K562 (cell line): Measurements from ENCODE around the gene ARHGAP12. TPM values are rescaled to one million over a fixed set of nuclear protein-coding genes. Genes with fewer than 3 reads are reported as not detected.
A peak's percentile ranks its signal among the peaks of the same experiment; 100 is the strongest.

ENCODE experiments used
- ATAC-seq: fragments of 200-7000 bp; cut with Tn5 transposase; 3 replicates; pipeline ENCODE4 v1.9.1; 2020; ENCODE audit warnings: moderate library complexity
- BruUV-seq: library from RNA; stranded (reverse); fragments of 400-500 nt; replicated peaks from 2 replicates; lab custom pipeline; 2021; lab: Mats Ljungman, UMichigan
- CTCF ChIA-PET: fragments of 300-600 bp; formaldehyde crosslinking; extraction: SDS; loops from one replicate; lab custom pipeline; 2021; ENCODE audit warnings: low intra/inter-chr PET ratio; lab: Yijun Ruan, JAX
- POLR2A ChIA-PET: fragments of 300-600, 350-650 bp; sonication (Branson Sonifier 250); formaldehyde crosslinking; extraction: SDS; loops from one replicate; lab custom pipeline; 2021; ENCODE audit warnings: antibody characterized with exemption, inconsistent platforms; lab: Yijun Ruan, JAX
- DNase-seq, 4 experiments: peaks; one replicate each; pipeline versions ENCODE4 v3.0.0 to v3.0.0-alpha.2; 2011 to 2018; ENCODE audit warnings: low spot score in 3 of 4, mixed read lengths in 3 of 4; ENCODE audit errors: extremely low read depth in 1 of 4
- FAIRE-seq: peaks from 2 replicates; lab custom pipeline; 2011; peaks lifted over from hg19 to GRCh38; lab: Jason Lieb, UNC
- H2AFZ ChIP-seq: 2 replicates; pipeline ENCODE4 v1.6.0; 2011; ENCODE audit warnings: low read depth, low read length, control low read depth, inconsistent platforms
- H3K27ac ChIP-seq: fragments of 200-600 bp; 3 replicates; pipeline ENCODE4 v1.8.0; 2011; ENCODE audit warnings: low read depth, mild to moderate bottlenecking, control low read depth, inconsistent platforms, low read length, moderate library complexity, mixed read lengths; ENCODE audit errors: extremely low read depth
- H3K27me3 ChIP-seq, 2 experiments: fragments of 300-600 bp in 1 of 2; 2 replicates in 1 of 2; 3 replicates in 1 of 2; pipeline versions ENCODE4 v1.6.0 to v1.8.0; 2011; ENCODE audit warnings: inconsistent platforms in 2 of 2, low read length in 2 of 2, mild to moderate bottlenecking in 1 of 2, mixed read lengths in 1 of 2, moderate library complexity in 1 of 2; ENCODE audit not compliant: control insufficient read depth in 2 of 2, insufficient read depth in 2 of 2
- H3K36me3 ChIP-seq: fragments of 300-600 bp; 3 replicates; pipeline ENCODE4 v1.8.0; 2011; ENCODE audit warnings: mild to moderate bottlenecking, low read length, inconsistent platforms; ENCODE audit not compliant: control insufficient read depth, insufficient read depth
- H3K4me1 ChIP-seq, 2 experiments: fragments of 200-600 bp in 1 of 2; replicated peaks in 1 of 2; 2 replicates in 1 of 2; 3 replicates in 1 of 2; pipeline versions ENCODE4 v1.5.1 to v1.8.0; 2011; ENCODE audit warnings: inconsistent platforms in 2 of 2, low read length in 2 of 2, mild to moderate bottlenecking in 1 of 2, mixed read lengths in 1 of 2, moderate library complexity in 1 of 2; ENCODE audit not compliant: control insufficient read depth in 2 of 2, insufficient read depth in 2 of 2
- H3K4me2 ChIP-seq: 2 replicates; pipeline ENCODE4 v1.6.1; 2011; ENCODE audit warnings: low read length, control low read depth, inconsistent platforms, mixed read lengths; ENCODE audit not compliant: insufficient read depth
- H3K4me3 ChIP-seq: fragments of 200-600 bp; sonication (generic), shearing (Covaris generic); 2 replicates; pipeline ENCODE4 v1.5.1; 2016; ENCODE audit warnings: control low read depth, inconsistent platforms
- H3K79me2 ChIP-seq: fragments of 200-600 bp; 3 replicates; pipeline ENCODE4 v1.8.0; 2011; ENCODE audit warnings: low read length, inconsistent platforms; ENCODE audit not compliant: control insufficient read depth, insufficient read depth
- H3K9ac ChIP-seq, 2 experiments: 2 replicates each; pipeline versions ENCODE4 v1.6.0 to v1.6.1; 2011; ENCODE audit warnings: low read depth in 2 of 2, low read length in 2 of 2, control low read depth in 1 of 2, inconsistent platforms in 1 of 2, mild to moderate bottlenecking in 1 of 2, mixed read lengths in 1 of 2; ENCODE audit not compliant: insufficient read depth in 1 of 2
- H3K9me1 ChIP-seq: one replicate; pipeline ENCODE4 v1.6.0; 2011; ENCODE audit warnings: inconsistent platforms, mild to moderate bottlenecking, low read length, moderate library complexity; ENCODE audit not compliant: control insufficient read depth, insufficient read depth
- H3K9me3 ChIP-seq: replicated peaks from 2 replicates; pipeline ENCODE4 v1.5.1; 2011; ENCODE audit warnings: low read depth, low read length, inconsistent platforms; ENCODE audit not compliant: control insufficient read depth, insufficient read depth
- H4K20me1 ChIP-seq: replicated peaks from 2 replicates; pipeline ENCODE4 v1.6.1; 2011; ENCODE audit warnings: low read length, inconsistent platforms, mixed read lengths; ENCODE audit not compliant: control insufficient read depth, insufficient read depth
- ADNP ChIP-seq: fragments of 200-800 bp; sonication (Bioruptor generic); IDR thresholded peaks from 2 replicates; pipeline ENCODE4 v1.6.1; 2016; ENCODE audit warnings: missing genetic modification characterization, missing compliant biosample characterization
- DDX20 ChIP-seq: fragments of 450-650 bp; IDR thresholded peaks from 2 replicates; pipeline ENCODE4 v1.6.1; 2016; ENCODE audit warnings: missing genetic modification characterization, low read depth, mild to moderate bottlenecking, missing compliant biosample characterization, moderate library complexity
- GTF2B ChIP-seq: IDR thresholded peaks from 2 replicates; pipeline ENCODE4 v1.6.1; 2011; ENCODE audit not compliant: insufficient read length; ENCODE audit errors: extremely low read depth
- MEIS2 ChIP-seq: fragments of 450-650 bp; IDR thresholded peaks from 2 replicates; pipeline ENCODE4 v1.6.1; 2014; ENCODE audit warnings: mild to moderate bottlenecking; ENCODE audit not compliant: partially characterized antibody
- MGA ChIP-seq: fragments of 450-650 bp; IDR thresholded peaks from 2 replicates; pipeline ENCODE4 v1.6.1; 2016; ENCODE audit warnings: mild to moderate bottlenecking, moderate library complexity
- NONO ChIP-seq, 2 experiments: fragments of 200-400 bp in 1 of 2; fragments of 450-650 bp in 1 of 2; formaldehyde crosslinking in 1 of 2; IDR thresholded peaks; 2 replicates each; pipeline ENCODE4 v1.6.1; 2017; ENCODE audit warnings: low read depth in 2 of 2, mild to moderate bottlenecking in 2 of 2, moderate library complexity in 2 of 2, low read length in 1 of 2
- PTBP1 ChIP-seq: fragments of 200-400 bp; formaldehyde crosslinking; IDR thresholded peaks from 2 replicates; pipeline ENCODE4 v1.6.1; 2017; ENCODE audit warnings: low read depth, low read length
- WGBS: fragments of 100-300 bp; shearing (Covaris generic); methylation state at CpG from one replicate; pipeline ENCODE4 v1.1.6; 2016; ENCODE audit warnings: low coverage, mixed read lengths; ENCODE audit not compliant: insufficient coverage; ENCODE audit errors: missing lambda C conversion rate; 5-methylcytosine and 5-hydroxymethylcytosine counted together
- in situ Hi-C: fragments of 300-500 bp; cut with MboI; formaldehyde crosslinking; loops from 4 replicates; pipeline ENCODE4 v1.15.0; 2018; ENCODE audit warnings: inconsistent platforms, mixed read lengths
- intact Hi-C: fragments of 100-400 bp; cut with micrococcal nuclease; formaldehyde crosslinking; loops from 2 replicates; pipeline ENCODE4 v1.14.2; 2022
- polyA plus RNA-seq, 8 experiments: library from polyadenylated mRNA; depleted of rRNA in 4 of 8; stranded (reverse) in 5 of 8; unstranded in 3 of 8; fragments of >200 nt; fragmentation: Nextera tagmentation in 2 of 8; fragmentation: Illumina TruSeq in 1 of 8; extraction: Ambion mirVana in 2 of 8; extraction: Trizol in 1 of 8; gene quantifications; 2 replicates each; pipeline versions ENCODE4 v1.2.1 to v1.2.3, GENCODE V29; 2011 to 2014; ENCODE audit warnings: inconsistent platforms in 1 of 8, missing spikeins in 1 of 8
- total RNA-seq, 7 experiments: library from RNA; depleted of rRNA in 6 of 7; stranded (reverse); fragments of >200 nt in 6 of 7; fragmentation: Illumina TruSeq in 2 of 7; extraction: Trizol in 2 of 7; gene quantifications; 2 replicates each; pipeline versions ENCODE4 v1.2.1 to v1.2.3, GENCODE V29; 2011 to 2021; ENCODE audit warnings: low replicate concordance in 1 of 7

Gene ARHGAP12
- total and polyA plus RNA-seq, 9 of the 15 experiments (the other 6 are each of a cell fraction or from before 2014, with no cell fraction given) = 4.4 to 18.7 (median 10.1) TPM

- TF ChIP-seq NONO (IDR thresholded peaks at IDR 0.05; ENCODE audit: low read depth in 2 of 2, low read length in 1 of 2) (no peak), GTF2B (no peak), ADNP (tag) (no peak), MEIS2 (peak; percentile 84), DDX20 (tag) (no peak), PTBP1 (no peak)
Observed at GRCh38 chr10:31760674-31761081, 168.0 kb downstream of the ARHGAP12 start (continued).

GRCh38 chr10:31759799-31760626, 168.6 kb downstream of the ARHGAP12 start:
- no peaks in the 10 kb centered on the region for H3K9me3 ChIP-seq
- H3K27me3 ChIP-seq = peaks cover 15 to 21% of the 10 kb centered on the region in 2 experiments; a peak in 4 of 5 replicates
- no peaks in the 10 kb centered on the region for H3K79me2 ChIP-seq
- peak; percentile 95 for FAIRE-seq
- ATAC-seq = peak; percentile 99
- ChIA-PET CTCF (no interaction called here), POLR2A (no interaction called here)
- intact Hi-C loops (no loop called here), in situ Hi-C loops (no loop called here)
- BruUV-seq = no TSS peak
- peak overlapping the region; percentile 95 for H2AFZ ChIP-seq
- H4K20me1 ChIP-seq = no peaks in the 10 kb centered on the region
- WGBS = 1% methylated on average over 32 of the region's 63 CpGs
- H3K36me3 ChIP-seq = no peaks in the 10 kb centered on the region
- DNase-seq = peak; percentile 93 to 100 (median 99)
- H3K9me1 ChIP-seq = no peaks in the 10 kb centered on the region
- peak overlapping the region; percentile 86 for H3K4me2 ChIP-seq
- H3K4me1 ChIP-seq = peaks cover 5 to 10% of the 10 kb centered on the region in 2 experiments; a peak in 4 of 5 replicates
- peak overlapping the region; percentile 40 for H3K4me3 ChIP-seq
- H3K9ac ChIP-seq = peak overlapping the region in 1 of 2 experiments; percentile 74; a peak in 2 of 4 replicates
- no peak overlapping the region for H3K27ac ChIP-seq
- TF ChIP-seq MGA = peak; percentile 65
